Ureter (tissue), 1 donor: ENCODE measurements around the gene GDI2. TPM values are rescaled to one million over a fixed set of nuclear protein-coding genes. Genes with fewer than 3 reads are reported as not detected.
A peak's percentile ranks its signal among the peaks of the same experiment; 100 is the strongest.
"Not testable (repeated sequence)": the region's sequence is repeated elsewhere in the genome, so short reads cannot be mapped to it uniquely, and the experiment has no call there.

ENCODE experiments used
- DNase-seq: peaks from one replicate; pipeline ENCODE4 v3.0.0-alpha.2; 2020; ENCODE audit warnings: low spot score
- total RNA-seq: library from RNA; stranded (reverse); gene quantifications from one replicate; pipeline ENCODE4 v1.2.4, GENCODE V29; 2023
- donor health status: DM: yes; HTN: yes; CAD: no.

The GDI2 gene
- total RNA-seq = 193 TPM

GRCh38 chr10:5813341-5814109, at the start of gene GDI2:
GDI2 (minus strand) TSS chr10:5813434; CDS start chr10:5813258, 176 bp downstream.
- peak; percentile 97 for DNase-seq

GRCh38 chr10:5862360-5862961, 49.2 kb upstream of the GDI2 start:
- DNase-seq = no peak

GRCh38 chr10:5860066-5860465, 46.8 kb upstream of the GDI2 start:
- DNase-seq = no peak

- no peak for DNase-seq
Measured at GRCh38 chr10:5858811-5859210, 45.6 kb upstream of the GDI2 start.

GRCh38 chr10:5856701-5857004, 43.4 kb upstream of the GDI2 start:
- DNase-seq = no peak

- DNase-seq = no peak
Measured at GRCh38 chr10:5855979-5856700, 42.9 kb upstream of the GDI2 start.

GRCh38 chr10:5854131-5854475, 40.9 kb upstream of the GDI2 start:
- no peak for DNase-seq

GRCh38 chr10:5846667-5847066, 33.4 kb upstream of the GDI2 start:
- DNase-seq = not testable (repeated sequence)

GRCh38 chr10:5844345-5845055, 31.3 kb upstream of the GDI2 start:
- no peak for DNase-seq

- DNase-seq = no peak
Measured at GRCh38 chr10:5843686-5844344, 30.6 kb upstream of the GDI2 start.

GRCh38 chr10:5841965-5842364, 28.7 kb upstream of the GDI2 start:
- DNase-seq = no peak

- no peak for DNase-seq
Measured at GRCh38 chr10:5840314-5841307, 27.4 kb upstream of the GDI2 start.

- not testable (repeated sequence) for DNase-seq
Measured at GRCh38 chr10:5836181-5836580, 22.9 kb upstream of the GDI2 start.

GRCh38 chr10:5835446-5836095, 22.3 kb upstream of the GDI2 start:
- no peak for DNase-seq

- no peak for DNase-seq
Measured at GRCh38 chr10:5833814-5834213, 20.6 kb upstream of the GDI2 start.

- peak; percentile 77 for DNase-seq
Measured at GRCh38 chr10:5832946-5833345, 19.7 kb upstream of the GDI2 start.

GRCh38 chr10:5831446-5831782, 18.2 kb upstream of the GDI2 start:
- DNase-seq = no peak

GRCh38 chr10:5830629-5831445, 17.6 kb upstream of the GDI2 start:
- no peak for DNase-seq

GRCh38 chr10:5829267-5829666, 16.0 kb upstream of the GDI2 start:
- DNase-seq = no peak
